IMR-90 (cell line): ENCODE measurements around the gene FMO4.

ENCODE experiments used
- CHD1 ChIP-seq: IDR thresholded peaks from 2 replicates; pipeline ENCODE4 v1.6.1; 2012; ENCODE audit warnings: low read depth, low read length, improper control_type of control experiment
- CTCF ChIP-seq: conservative IDR thresholded peaks from 2 replicates; pipeline ENCODE4 v1.5.1; 2012; ENCODE audit warnings: mild to moderate bottlenecking, low read depth, low read length, improper control_type of control experiment
- ELK1 ChIP-seq: fragments of 150-350 bp; IDR thresholded peaks from 2 replicates; pipeline ENCODE4 v1.6.1; 2016; ENCODE audit warnings: low read depth, mild to moderate bottlenecking, low read length, moderate library complexity, borderline replicate concordance
- FOS ChIP-seq: fragments of 150-350 bp; IDR thresholded peaks from 2 replicates; pipeline ENCODE4 v1.6.1; 2016; ENCODE audit warnings: low read depth, low read length
- MAFK ChIP-seq: IDR thresholded peaks from 2 replicates; pipeline ENCODE4 v1.6.1; 2012; ENCODE audit warnings: low read depth, low read length, improper control_type of control experiment
- MAZ ChIP-seq: IDR thresholded peaks from 2 replicates; pipeline ENCODE4 v1.6.1; 2012; ENCODE audit warnings: low read depth, mild to moderate bottlenecking, low read length, improper control_type of control experiment, moderate library complexity, borderline replicate concordance
- MXI1 ChIP-seq: IDR thresholded peaks from 2 replicates; pipeline ENCODE4 v1.6.1; 2012; ENCODE audit warnings: low read depth, mild to moderate bottlenecking, low read length, moderate library complexity, borderline replicate concordance
- POLR2A ChIP-seq: IDR thresholded peaks from 2 replicates; pipeline ENCODE4 v1.6.1; 2012; ENCODE audit warnings: mild to moderate bottlenecking, low read depth, low read length
- RAD21 ChIP-seq: IDR thresholded peaks from 2 replicates; pipeline ENCODE4 v1.6.1; 2012; ENCODE audit warnings: low read length, improper control_type of control experiment
- RFX5 ChIP-seq: IDR thresholded peaks from 2 replicates; pipeline ENCODE4 v1.8.0; 2012; ENCODE audit warnings: low read depth, mild to moderate bottlenecking, low read length, moderate library complexity
- SMC3 ChIP-seq: fragments of 150-350 bp; IDR thresholded peaks from 2 replicates; pipeline ENCODE4 v1.6.1; 2016; ENCODE audit warnings: low read depth, mild to moderate bottlenecking, antibody characterized with exemption, low read length, moderate library complexity
- USF2 ChIP-seq: fragments of 150-350 bp; IDR thresholded peaks from 2 replicates; pipeline ENCODE4 v1.6.1; 2017; ENCODE audit warnings: mild to moderate bottlenecking, antibody characterized with exemption, low read length, low read depth

- TF ChIP-seq MAZ (no peak), POLR2A (no peak), CTCF (no peak), FOS (no peak), SMC3 (no peak), MAFK (no peak), RFX5 (no peak), RAD21 (no peak), CHD1 (no peak), ELK1 (no peak), MXI1 (no peak), USF2 (no peak)
These were observed 20.1 kb downstream of the FMO4 start for GRCh38 chr1:171334024-171334640.
